GM23338 (cell line): ENCODE data around the gene NDC1.

Experiments used
- CREB1 ChIP-seq: fragments of 250-450 bp; sonication (Bioruptor Pico); IDR thresholded peaks from 2 replicates; pipeline ENCODE4 v1.5.0; 2020; ENCODE audit warnings: low read depth, mild to moderate bottlenecking, moderate library complexity
- CTCF ChIP-seq, 2 experiments: fragments of 200-600 bp in 1 of 2; sonication (generic) in 1 of 2; conservative IDR thresholded peaks; 2 replicates each; pipeline versions ENCODE4 v1.5.1 to v1.6.1; 2016 to 2017; ENCODE audit warnings: antibody characterized with exemption in 2 of 2, low read depth in 2 of 2, mild to moderate bottlenecking in 2 of 2, moderate library complexity in 1 of 2
- EZH2 ChIP-seq: fragments of 200-600 bp; sonication (generic); IDR thresholded peaks from one replicate; pipeline ENCODE4 v1.8.0; 2017; ENCODE audit warnings: antibody characterized with exemption, mild to moderate bottlenecking, low read depth; ENCODE audit not compliant: unreplicated experiment
- EZH2phosphoT487 ChIP-seq: fragments of 200-600 bp; sonication (generic); IDR thresholded peaks from one replicate; pipeline ENCODE4 v1.8.1; 2018; ENCODE audit warnings: antibody characterized with exemption; ENCODE audit not compliant: unreplicated experiment
- JUNB ChIP-seq: IDR thresholded peaks from one replicate; pipeline ENCODE4 v1.6.1; 2016; ENCODE audit warnings: antibody characterized with exemption; ENCODE audit not compliant: unreplicated experiment
- POLR2AphosphoS5 ChIP-seq: IDR thresholded peaks from 2 replicates; pipeline ENCODE4 v1.6.1; 2016; ENCODE audit warnings: antibody characterized with exemption, low read depth
- REST ChIP-seq: IDR thresholded peaks from one replicate; pipeline ENCODE4 v1.6.1; 2018; ENCODE audit warnings: antibody characterized with exemption; ENCODE audit not compliant: unreplicated experiment
- ZNF331 ChIP-seq: fragments of 250-450 bp; sonication (Bioruptor Pico); IDR thresholded peaks from 2 replicates; pipeline ENCODE4 v1.5.0; 2020; ENCODE audit warnings: low read depth, mild to moderate bottlenecking, moderate library complexity
- ZNF462 ChIP-seq: fragments of 250-450 bp; sonication (Bioruptor Pico); IDR thresholded peaks from 2 replicates; pipeline ENCODE4 v1.5.0; 2020; ENCODE audit warnings: mild to moderate bottlenecking, moderate library complexity

- no peak for TF ChIP-seq CTCF (conservative IDR thresholded peaks at IDR 0.05; ENCODE audit: low read depth in 2 of 2)
- TF ChIP-seq EZH2, result no peak
- TF ChIP-seq POLR2AphosphoS5, result no peak
- no peak for TF ChIP-seq REST
- TF ChIP-seq ZNF331 (CRISPR knock-in tag), result no peak
- no peak for TF ChIP-seq ZNF462 (CRISPR knock-in tag)
- no peak for TF ChIP-seq EZH2phosphoT487
- no peak for TF ChIP-seq JUNB
- no peak for TF ChIP-seq CREB1 (CRISPR knock-in tag)
These were observed 68.3 kb downstream of the NDC1 start for GRCh38 chr1:53769780-53770179.
